ENCODE measurements around the gene SEMA5A.

The SEMA5A gene

GRCh38 chr5:9395706-9396105 is 150.2 kb downstream of the SEMA5A start:
- DNase-seq = no peak

GRCh38 chr5:9394221-9394620 is 151.7 kb downstream of the SEMA5A start:
- DNase-seq = no peak

GRCh38 chr5:9392625-9393024 is 153.2 kb downstream of the SEMA5A start:
- no peak for DNase-seq

- DNase-seq = no peak
Observed at GRCh38 chr5:9391080-9391479, 154.8 kb downstream of the SEMA5A start.

- no peak for DNase-seq
Observed at GRCh38 chr5:9390113-9390512, 155.8 kb downstream of the SEMA5A start.

GRCh38 chr5:9388941-9389674 is 156.8 kb downstream of the SEMA5A start:
- no peak for DNase-seq

- DNase-seq = peak; percentile 20
Observed at GRCh38 chr5:9387879-9388278, 158.0 kb downstream of the SEMA5A start.

- no peak for DNase-seq
Observed at GRCh38 chr5:9386945-9387344, 158.9 kb downstream of the SEMA5A start.

- no peak for DNase-seq
Observed at GRCh38 chr5:9382522-9382921, 163.4 kb downstream of the SEMA5A start.

GRCh38 chr5:9381464-9381863 is 164.4 kb downstream of the SEMA5A start:
- no peak for DNase-seq

GRCh38 chr5:9380109-9380508 is 165.8 kb downstream of the SEMA5A start:
- no peak for DNase-seq

- DNase-seq = no peak
Observed at GRCh38 chr5:9376363-9377117, 169.3 kb downstream of the SEMA5A start.

- DNase-seq = peak; percentile 27
Observed at GRCh38 chr5:9375756-9376155, 170.1 kb downstream of the SEMA5A start.

- DNase-seq = no peak
Observed at GRCh38 chr5:9374025-9374424, 171.8 kb downstream of the SEMA5A start.

GRCh38 chr5:9373571-9373970 is 172.3 kb downstream of the SEMA5A start:
- DNase-seq = peak; percentile 18

- peak; percentile 32 for DNase-seq
Observed at GRCh38 chr5:9370256-9370655, 175.6 kb downstream of the SEMA5A start.

GRCh38 chr5:9365512-9365911 is 180.4 kb downstream of the SEMA5A start:
- no peak for DNase-seq

GRCh38 chr5:9363449-9363848 is 182.4 kb downstream of the SEMA5A start:
- peak; percentile 37 for DNase-seq

GRCh38 chr5:9363026-9363425 is 182.8 kb downstream of the SEMA5A start:
- DNase-seq = peak; percentile 29

- DNase-seq = no peak
Observed at GRCh38 chr5:9362600-9362999, 183.3 kb downstream of the SEMA5A start.

- peak; percentile 30 for DNase-seq
Observed at GRCh38 chr5:9361835-9362234, 184.0 kb downstream of the SEMA5A start.

- DNase-seq = peak; percentile 90
Observed at GRCh38 chr5:9358961-9359685, 186.8 kb downstream of the SEMA5A start.

- DNase-seq = no peak
Observed at GRCh38 chr5:9356351-9356825, 189.5 kb downstream of the SEMA5A start.

All from fibroblast of skin of back (primary cell).